H9 (cell line): ENCODE results near the gene CLCN3. TPM values are rescaled to one million over a fixed set of nuclear protein-coding genes. Genes with fewer than 3 reads are reported as not detected.
A peak's percentile ranks its signal among the peaks of the same experiment; 100 is the strongest.

ENCODE experiments used
- DNase-seq: peaks from one replicate; pipeline ENCODE4 v3.0.0-alpha.2; 2017
- H2AFZ ChIP-seq: one replicate; pipeline ENCODE4 v1.6.1; 2013; ENCODE audit warnings: mild to moderate bottlenecking, low read length, control low read depth, moderate library complexity
- H2AK5ac ChIP-seq: 2 replicates; pipeline ENCODE4 v1.6.1; 2013; ENCODE audit warnings: low read length, control low read depth, mixed read lengths; ENCODE audit not compliant: insufficient read length
- H2BK120ac ChIP-seq: one replicate; pipeline ENCODE4 v1.6.1; 2013; ENCODE audit warnings: low read depth, mild to moderate bottlenecking, low read length, control low read depth, inconsistent platforms; ENCODE audit not compliant: poor library complexity, severe bottlenecking
- H2BK12ac ChIP-seq: 2 replicates; pipeline ENCODE4 v1.6.1; 2013; ENCODE audit warnings: low read length, control low read depth, mixed read lengths, low read depth; ENCODE audit not compliant: insufficient read length
- H2BK15ac ChIP-seq: 2 replicates; pipeline ENCODE4 v1.6.1; 2013; ENCODE audit warnings: low read depth, low read length, control low read depth
- H2BK20ac ChIP-seq: one replicate; pipeline ENCODE4 v1.6.1; 2013; ENCODE audit warnings: low read depth, mild to moderate bottlenecking, low read length, control low read depth, inconsistent platforms; ENCODE audit not compliant: poor library complexity, severe bottlenecking
- H2BK5ac ChIP-seq: 2 replicates; pipeline ENCODE4 v1.6.1; 2013; ENCODE audit warnings: low read length, control low read depth, mixed read lengths; ENCODE audit not compliant: insufficient read length
- H3K14ac ChIP-seq: 2 replicates; pipeline ENCODE4 v1.6.1; 2013; ENCODE audit warnings: low read length, control low read depth; ENCODE audit not compliant: insufficient read depth
- H3K18ac ChIP-seq: 2 replicates; pipeline ENCODE4 v1.6.1; 2013; ENCODE audit warnings: low read depth, mild to moderate bottlenecking, mixed read lengths, low read length, control low read depth; ENCODE audit not compliant: insufficient read length
- H3K23ac ChIP-seq: 2 replicates; pipeline ENCODE4 v1.6.1; 2013; ENCODE audit warnings: low read length, control low read depth, mixed read lengths, low read depth; ENCODE audit not compliant: insufficient read length
- H3K23me2 ChIP-seq: 2 replicates; pipeline ENCODE4 v1.6.1; 2013; ENCODE audit warnings: low read depth, mild to moderate bottlenecking, mixed read lengths, low read length, control low read depth; ENCODE audit not compliant: insufficient read length, poor library complexity, severe bottlenecking
- H3K27ac ChIP-seq: 2 replicates; pipeline ENCODE4 v1.5.1; 2013; ENCODE audit warnings: low read length, control low read depth, mixed read lengths, low read depth; ENCODE audit not compliant: insufficient read length
- H3K27me3 ChIP-seq: 2 replicates; pipeline ENCODE4 v1.6.1; 2013; ENCODE audit warnings: low read length, control low read depth, inconsistent platforms; ENCODE audit not compliant: insufficient read depth
- H3K4ac ChIP-seq: 2 replicates; pipeline ENCODE4 v1.6.1; 2013; ENCODE audit warnings: low read depth, mild to moderate bottlenecking, control low read depth, inconsistent platforms, low read length, moderate library complexity
- H3K4me1 ChIP-seq: 2 replicates; pipeline ENCODE4 v1.6.1; 2013; ENCODE audit warnings: low read length, control low read depth, inconsistent platforms; ENCODE audit not compliant: insufficient read depth
- H3K4me2 ChIP-seq: 2 replicates; pipeline ENCODE4 v1.6.1; 2013; ENCODE audit warnings: low read length, control low read depth, mixed read lengths; ENCODE audit not compliant: insufficient read length, insufficient read depth
- H3K56ac ChIP-seq: 2 replicates; pipeline ENCODE4 v1.6.1; 2013; ENCODE audit warnings: low read depth, mild to moderate bottlenecking, mixed read lengths, low read length, control low read depth; ENCODE audit not compliant: insufficient read length
- H3K79me1 ChIP-seq: 2 replicates; pipeline ENCODE4 v1.6.1; 2013; ENCODE audit warnings: low read depth, mild to moderate bottlenecking, moderate library complexity, low read length, control low read depth, inconsistent platforms; ENCODE audit not compliant: insufficient read depth, poor library complexity, severe bottlenecking
- H3K79me2 ChIP-seq: 2 replicates; pipeline ENCODE4 v1.6.1; 2013; ENCODE audit warnings: low read length, control low read depth, inconsistent platforms; ENCODE audit not compliant: insufficient read depth
- H3K9ac ChIP-seq: 2 replicates; pipeline ENCODE4 v1.6.1; 2013; ENCODE audit warnings: low read length, control low read depth, mixed read lengths; ENCODE audit not compliant: insufficient read length; ENCODE audit errors: extremely low read depth
- H3K9me3 ChIP-seq: one replicate; pipeline ENCODE4 v1.6.1; 2013; ENCODE audit warnings: low read depth, low read length, inconsistent platforms; ENCODE audit not compliant: control insufficient read depth
- H3T11ph ChIP-seq: one replicate; pipeline ENCODE4 v1.6.1; 2013; ENCODE audit warnings: mild to moderate bottlenecking, low read length, control low read depth, inconsistent platforms
- H4K20me1 ChIP-seq: one replicate; pipeline ENCODE4 v1.6.1; 2013; ENCODE audit not compliant: control insufficient read depth, insufficient read length, insufficient read depth
- H4K5ac ChIP-seq: 2 replicates; pipeline ENCODE4 v1.6.1; 2013; ENCODE audit warnings: low read depth, mild to moderate bottlenecking, mixed read lengths, low read length, control low read depth; ENCODE audit not compliant: insufficient read length
- H4K8ac ChIP-seq: replicated peaks from 2 replicates; pipeline ENCODE4 v1.6.1; 2013; ENCODE audit warnings: low read length, control low read depth, mixed read lengths, low read depth; ENCODE audit not compliant: insufficient read length
- H4K91ac ChIP-seq: 2 replicates; pipeline ENCODE4 v1.6.1; 2013; ENCODE audit warnings: low read depth, mild to moderate bottlenecking, moderate library complexity, mixed read lengths, low read length, control low read depth; ENCODE audit not compliant: insufficient read length
- H3K27ac Mint-ChIP-seq, 3 experiments: 2 replicates in 2 of 3; 3 replicates in 1 of 3; pipeline ENCODE4 v1.8.0; 2020 to 2021; ENCODE audit warnings: mixed read lengths in 3 of 3, mild to moderate bottlenecking in 1 of 3, moderate library complexity in 1 of 3
- H3K27me3 Mint-ChIP-seq: 2 replicates; pipeline ENCODE4 v1.8.0; 2021; ENCODE audit warnings: low read depth, mild to moderate bottlenecking, moderate library complexity, mixed read lengths
- H3K36me3 Mint-ChIP-seq, 3 experiments: 2 replicates in 2 of 3; 3 replicates in 1 of 3; pipeline ENCODE4 v1.8.0; 2020 to 2021; ENCODE audit warnings: low read depth in 3 of 3, mixed read lengths in 3 of 3; ENCODE audit not compliant: insufficient read depth in 1 of 3
- H3K4me1 Mint-ChIP-seq, 2 experiments: 2 replicates each; pipeline ENCODE4 v1.8.0; 2020; ENCODE audit warnings: mixed read lengths in 2 of 2
- H3K4me3 Mint-ChIP-seq, 2 experiments: 2 replicates in 1 of 2; 3 replicates in 1 of 2; pipeline ENCODE4 v1.8.0; 2020 to 2021; ENCODE audit warnings: mild to moderate bottlenecking in 2 of 2, mixed read lengths in 2 of 2, moderate library complexity in 1 of 2
- H3K9me3 Mint-ChIP-seq, 2 experiments: 2 replicates in 1 of 2; 3 replicates in 1 of 2; pipeline ENCODE4 v1.8.0; 2020; ENCODE audit warnings: mild to moderate bottlenecking in 2 of 2, mixed read lengths in 2 of 2, moderate library complexity in 1 of 2
- CTCF ChIP-seq: fragments of 200-600 bp; sonication (generic); conservative IDR thresholded peaks from 3 replicates; pipeline ENCODE4 v1.8.0; 2021; ENCODE audit warnings: antibody characterized with exemption, mild to moderate bottlenecking
- WGBS: extraction: QIAGEN DNeasy Blood & Tissue Kit; methylation state at CpG from one replicate; pipeline ENCODE4 v1.1.7; 2013; ENCODE audit warnings: missing lambda C conversion rate, low lambda C conversion rate, mixed read lengths; ENCODE audit not compliant: insufficient read length; ENCODE audit errors: extremely low coverage; 5-methylcytosine and 5-hydroxymethylcytosine counted together
- total RNA-seq: library from RNA; stranded (reverse); gene quantifications from 2 replicates; pipeline ENCODE4 v1.2.1, GENCODE V29; 2021

CLCN3 gene
- total RNA-seq, 1 experiment from 2014 or later, result 25.7 TPM

GRCh38 chr4:169619518-169619957 lies 840 bp upstream of the CLCN3 start:
- H3K4me1 Mint-ChIP-seq, result peaks cover 15 to 19% of the 10 kb centered on the region in 2 experiments
- no peak overlapping the region for H4K91ac ChIP-seq
- no peaks in the 10 kb centered on the region for H3K27me3 ChIP-seq
- H2BK5ac ChIP-seq, result no peak overlapping the region
- H2AK5ac ChIP-seq, result no peak overlapping the region
- H3K36me3 Mint-ChIP-seq, result no peaks in the 10 kb centered on the region
- 0 out of 2 replicates have a peak, but pooled peaks cover 3% of the 10 kb centered on the region for H3K4me1 ChIP-seq
- peak overlapping the region; percentile 96 for H3K4me2 ChIP-seq
- H4K8ac ChIP-seq, result no peak overlapping the region
- no CpG with 5 or more reads among the region's 12 CpGs for WGBS
- no peaks in the 10 kb centered on the region for H3K79me1 ChIP-seq
- H3K79me2 ChIP-seq, result peaks cover 9% of the 10 kb centered on the region; the same call in 1 of the 2 replicates
- no peak overlapping the region for H3T11ph ChIP-seq
- H3K9me3 ChIP-seq, result no peaks in the 10 kb centered on the region
- no peak overlapping the region for H3K4ac ChIP-seq
- peak overlapping the region; percentile 51 for H3K9ac ChIP-seq
- no peak overlapping the region for H3K27ac ChIP-seq
- peak overlapping the region; percentile 98 to 99 for H3K4me3 Mint-ChIP-seq
- H3K14ac ChIP-seq, result no peak overlapping the region
- no peak overlapping the region for H3K18ac ChIP-seq
- TF ChIP-seq CTCF, result peak; percentile 61
- no peak overlapping the region for H2BK12ac ChIP-seq
- H3K56ac ChIP-seq, result no peak overlapping the region
- H2BK20ac ChIP-seq, result no peak overlapping the region
- H2BK120ac ChIP-seq, result no peak overlapping the region
- H3K23ac ChIP-seq, result no peak overlapping the region
- H3K27me3 Mint-ChIP-seq, result no peaks in the 10 kb centered on the region
- no peak overlapping the region for H4K5ac ChIP-seq
- peak overlapping the region in 2 of 3 experiments; percentile 98 to 99; a peak in 4 of 7 replicates for H3K27ac Mint-ChIP-seq
- no peaks in the 10 kb centered on the region; a peak in 2 of 5 replicates for H3K9me3 Mint-ChIP-seq
- peak; percentile 53 for DNase-seq
- no peaks in the 10 kb centered on the region for H4K20me1 ChIP-seq
- H3K23me2 ChIP-seq, result peaks cover 12% of the 10 kb centered on the region
- H2BK15ac ChIP-seq, result no peak overlapping the region
- peak overlapping the region; percentile 43 for H2AFZ ChIP-seq
